Naive thymus-derived CD4-positive, alpha-beta T cell (primary cell): ENCODE measurements around the gene PIP4K2A. TPM values are rescaled to one million over a fixed set of nuclear protein-coding genes. Genes with fewer than 3 reads are reported as not detected.
"Not testable (repeated sequence)": the region's sequence is repeated elsewhere in the genome, so short reads cannot be mapped to it uniquely, and the experiment has no call there.

Source experiments
- ATAC-seq: fragments of 150-1000 bp; cut with Tn5 transposase; 2 replicates; pipeline ENCODE4 v1.10.0; 2021; ENCODE audit warnings: mild to moderate bottlenecking, moderate library complexity
- CTCF ChIA-PET: fragments of 350-600 bp; sonication (Branson Sonifier 250); formaldehyde crosslinking; loops from one replicate; lab custom pipeline; 2021; ENCODE audit warnings: antibody characterized with exemption; lab: Charles Lee
- POLR2A ChIA-PET: fragments of 350-600 bp; sonication (Branson Sonifier 250); formaldehyde crosslinking; loops from one replicate; lab custom pipeline; 2021; ENCODE audit warnings: antibody characterized with exemption, inconsistent platforms; lab: Charles Lee
- DNase-seq, 9 donors: peaks; one replicate each; pipeline versions ENCODE4 v3.0.0 to v3.0.0-alpha.2; 2020 to 2022; ENCODE audit warnings: mixed read lengths in 1 of 9
- H3K27ac ChIP-seq: one replicate; pipeline ENCODE4 v1.7.0; 2013; ENCODE audit warnings: mild to moderate bottlenecking, low read depth, low read length, moderate library complexity
- H3K27me3 ChIP-seq, 2 donors: one replicate each; pipeline ENCODE4 v1.7.0; 2013; ENCODE audit warnings: low read length in 2 of 2, mild to moderate bottlenecking in 2 of 2, moderate library complexity in 2 of 2; ENCODE audit not compliant: control insufficient read depth in 2 of 2, insufficient read depth in 2 of 2
- H3K36me3 ChIP-seq, 3 experiments: 1 replicate in 2 of 3; 2 replicates in 1 of 3; pipeline ENCODE4 v1.7.0; 2013; ENCODE audit warnings: low read length in 3 of 3, mild to moderate bottlenecking in 3 of 3, moderate library complexity in 1 of 3; ENCODE audit not compliant: insufficient read depth in 3 of 3, control insufficient read depth in 2 of 3
- H3K4me1 ChIP-seq, 2 donors: one replicate each; pipeline ENCODE4 v1.7.0; 2013; ENCODE audit warnings: low read length in 2 of 2, mild to moderate bottlenecking in 2 of 2, moderate library complexity in 1 of 2; ENCODE audit not compliant: control insufficient read depth in 2 of 2, insufficient read depth in 2 of 2
- H3K4me3 ChIP-seq: 2 replicates; pipeline ENCODE4 v1.7.0; 2013; ENCODE audit warnings: mild to moderate bottlenecking, low read length
- H3K9me3 ChIP-seq, 3 experiments: 1 replicate in 2 of 3; 2 replicates in 1 of 3; pipeline ENCODE4 v1.7.0; 2013; ENCODE audit warnings: low read length in 3 of 3; ENCODE audit not compliant: control insufficient read depth in 2 of 3
- H3K27ac Mint-ChIP-seq, 9 donors: one replicate each; pipeline ENCODE4 v1.8.0; 2020 to 2022; ENCODE audit warnings: mixed read lengths in 9 of 9, mild to moderate bottlenecking in 8 of 9, moderate library complexity in 5 of 9, inconsistent platforms in 2 of 9
- H3K27me3 Mint-ChIP-seq, 5 donors: one replicate each; pipeline ENCODE4 v1.8.0; 2021 to 2022; ENCODE audit warnings: mixed read lengths in 5 of 5, mild to moderate bottlenecking in 1 of 5
- H3K36me3 Mint-ChIP-seq, 5 donors: one replicate each; pipeline ENCODE4 v1.8.0; 2020 to 2022; ENCODE audit warnings: mixed read lengths in 5 of 5, mild to moderate bottlenecking in 3 of 5, inconsistent platforms in 1 of 5
- H3K4me1 Mint-ChIP-seq, 7 donors: one replicate each; pipeline ENCODE4 v1.8.0; 2020 to 2022; ENCODE audit warnings: mixed read lengths in 7 of 7, mild to moderate bottlenecking in 3 of 7, inconsistent platforms in 1 of 7
- H3K4me3 Mint-ChIP-seq, 10 donors: one replicate each; pipeline ENCODE4 v1.8.0; 2020 to 2022; ENCODE audit warnings: mild to moderate bottlenecking in 10 of 10, mixed read lengths in 10 of 10, moderate library complexity in 6 of 10, inconsistent platforms in 2 of 10
- H3K9me3 Mint-ChIP-seq, 11 donors: one replicate each; pipeline ENCODE4 v1.8.0; 2020 to 2022; ENCODE audit warnings: mixed read lengths in 11 of 11, mild to moderate bottlenecking in 4 of 11, inconsistent platforms in 1 of 11, moderate library complexity in 1 of 11
- intact Hi-C, 2 donors: fragments of 100-400 bp; cut with micrococcal nuclease; formaldehyde crosslinking; loops; one replicate each; pipeline ENCODE4 v1.15.1; 2023
- polyA plus RNA-seq, 2 donors: library from polyadenylated mRNA; unstranded; fragments of 300-500 nt; fragmentation: Illumina TruSeq; gene quantifications; one replicate each; pipeline ENCODE4 v1.2.3, GENCODE V29; 2021
- total RNA-seq, 6 experiments: library from RNA in 5 of 6; stranded (reverse) in 5 of 6; gene quantifications; 1 replicate in 5 of 6; 2 replicates in 1 of 6; pipeline ENCODE4 v1.2.3 and lab custom pipeline; 2021 to 2026

PIP4K2A gene
- total and polyA plus RNA-seq, 7 experiments from 2014 or later: 40.9 to 152 (median 134) TPM

DNA sequence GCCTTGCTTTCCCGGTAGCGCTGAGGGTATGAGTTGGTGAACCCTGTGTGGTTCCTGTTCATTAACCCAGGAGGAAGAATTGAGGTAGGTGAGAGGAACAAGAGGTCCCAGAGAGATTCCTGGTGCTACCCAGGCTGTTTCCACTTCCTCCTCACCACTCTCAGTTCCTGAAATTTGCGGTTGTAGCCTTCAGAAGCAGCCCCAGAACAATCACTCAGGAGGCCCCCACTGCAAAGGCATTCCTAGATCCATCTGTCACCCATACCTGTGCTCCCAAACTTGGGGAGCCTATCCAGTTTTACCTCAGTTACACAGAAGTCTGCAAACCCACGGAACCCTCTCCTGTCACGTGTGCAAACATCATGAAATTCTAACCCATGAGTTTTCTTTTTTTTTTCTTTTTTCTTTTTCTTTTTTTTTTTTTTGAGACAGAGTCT, 9.0 kb upstream of the PIP4K2A start:
- no peaks in the 10 kb centered on the region for H3K27me3 ChIP-seq
- H3K36me3 Mint-ChIP-seq: peaks cover 0 to 1% (median 0%) of the 10 kb centered on the region in 5 donors
- H3K9me3 ChIP-seq: no peaks in the 10 kb centered on the region
- no peaks in the 10 kb centered on the region for H3K9me3 Mint-ChIP-seq
- POLR2A ChIA-PET: no interaction called here
- peaks cover 0 to 12% (median 0%) of the 10 kb centered on the region in 5 donors for H3K27me3 Mint-ChIP-seq
- H3K4me1 Mint-ChIP-seq: peaks cover 9 to 26% (median 20%) of the 10 kb centered on the region in 7 donors
- H3K27ac Mint-ChIP-seq: peak overlapping the region in 6 of 9 donors; percentile 31 to 80 (median 62)
- no peak overlapping the region for H3K4me3 ChIP-seq
- no peaks in the 10 kb centered on the region for H3K36me3 ChIP-seq
- CTCF ChIA-PET: no interaction called here
- ATAC-seq: peak; percentile 76
- intact Hi-C loops: no loop called here
- H3K27ac ChIP-seq: no peak overlapping the region
- H3K4me1 ChIP-seq: peaks cover 0 to 5% of the 10 kb centered on the region in 2 donors
- DNase-seq: no peak
- peak overlapping the region in 4 of 10 donors; percentile 7 to 31 (median 10) for H3K4me3 Mint-ChIP-seq

GRCh38 chr10:22722626-22723169, 8.3 kb upstream of the PIP4K2A start:
- CTCF ChIA-PET: no interaction called here
- H3K9me3 Mint-ChIP-seq: no peaks in the 10 kb centered on the region
- peaks cover 0 to 15% (median 0%) of the 10 kb centered on the region in 5 donors for H3K27me3 Mint-ChIP-seq
- Histone ChIP-seq H3K9me3 (no peaks in the 10 kb centered on the region), H3K36me3 (no peaks in the 10 kb centered on the region), H3K4me3 (no peak overlapping the region), H3K4me1 (peaks cover 0 to 5% of the 10 kb centered on the region in 2 donors), H3K27me3 (no peaks in the 10 kb centered on the region), H3K27ac (no peak overlapping the region)
- DNase-seq: no peak
- no peak for ATAC-seq
- peak overlapping the region in 4 of 9 donors; percentile 17 to 62 (median 46) for H3K27ac Mint-ChIP-seq
- peaks cover 0 to 1% (median 0%) of the 10 kb centered on the region in 5 donors for H3K36me3 Mint-ChIP-seq
- H3K4me1 Mint-ChIP-seq: peaks cover 9 to 26% (median 20%) of the 10 kb centered on the region in 7 donors
- POLR2A ChIA-PET: no interaction called here
- peak overlapping the region in 1 of 10 donors; percentile 31 for H3K4me3 Mint-ChIP-seq
- intact Hi-C loops: no loop called here

- H3K36me3 Mint-ChIP-seq: peaks cover 0 to 1% (median 0%) of the 10 kb centered on the region in 5 donors
- intact Hi-C loops: no loop called here
- no peak for DNase-seq
- no peaks in the 10 kb centered on the region for H3K9me3 Mint-ChIP-seq
- H3K27ac Mint-ChIP-seq: no peak overlapping the region
- ATAC-seq: no peak
- Histone ChIP-seq H3K9me3 (no peaks in the 10 kb centered on the region), H3K4me3 (no peak overlapping the region), H3K4me1 (no peaks in the 10 kb centered on the region), H3K36me3 (no peaks in the 10 kb centered on the region), H3K27ac (no peak overlapping the region), H3K27me3 (no peaks in the 10 kb centered on the region)
- H3K27me3 Mint-ChIP-seq: peaks cover 0 to 9% (median 0%) of the 10 kb centered on the region in 5 donors
- POLR2A ChIA-PET: interaction anchor here (0.7 to 0.8 kb wide), 3 partner anchors 53 to 116 kb away, joined by 3 to 4 read pairs (median 3); no protein-coding TSS in a partner anchor
- H3K4me3 Mint-ChIP-seq: no peak overlapping the region
- H3K4me1 Mint-ChIP-seq: peaks cover 9 to 30% (median 20%) of the 10 kb centered on the region in 7 donors
- CTCF ChIA-PET: interaction anchor here (1.0 kb wide), 1 partner anchor 11 kb away, joined by 3 read pairs; no protein-coding TSS in a partner anchor
Measured at GRCh38 chr10:22720667-22721066, 6.3 kb upstream of the PIP4K2A start.

GRCh38 chr10:22719406-22720042, 5.1 kb upstream of the PIP4K2A start:
- peaks cover 7 to 8% of the 10 kb centered on the region in 2 donors for H3K4me1 ChIP-seq
- H3K4me3 Mint-ChIP-seq: no peak overlapping the region
- ATAC-seq (no peak), DNase-seq (no peak)
- no peaks in the 10 kb centered on the region for H3K9me3 ChIP-seq
- H3K27me3 ChIP-seq: no peaks in the 10 kb centered on the region
- peaks cover 0 to 9% (median 0%) of the 10 kb centered on the region in 5 donors for H3K27me3 Mint-ChIP-seq
- intact Hi-C loops: loop anchor here (10.0 kb wide), 6 partner anchors 265 to 1185 kb away; partner anchors contain the start of genes BMI1 (in 1 of the 2), MLLT10 (in 1 of the 2) and OTUD1 (in 1 of the 2)
- H3K36me3 Mint-ChIP-seq: peaks cover 0 to 3% (median 1%) of the 10 kb centered on the region in 5 donors
- H3K4me1 Mint-ChIP-seq: peaks cover 14 to 36% (median 25%) of the 10 kb centered on the region in 7 donors
- H3K27ac ChIP-seq: no peak overlapping the region
- H3K36me3 ChIP-seq: no peaks in the 10 kb centered on the region
- POLR2A ChIA-PET: interaction anchor here (1.0 kb wide), 1 partner anchor 18 kb away, joined by 3 read pairs; no protein-coding TSS in a partner anchor
- no peak overlapping the region for H3K27ac Mint-ChIP-seq
- H3K9me3 Mint-ChIP-seq: no peaks in the 10 kb centered on the region
- H3K4me3 ChIP-seq: no peak overlapping the region
- CTCF ChIA-PET: no interaction called here

DNA sequence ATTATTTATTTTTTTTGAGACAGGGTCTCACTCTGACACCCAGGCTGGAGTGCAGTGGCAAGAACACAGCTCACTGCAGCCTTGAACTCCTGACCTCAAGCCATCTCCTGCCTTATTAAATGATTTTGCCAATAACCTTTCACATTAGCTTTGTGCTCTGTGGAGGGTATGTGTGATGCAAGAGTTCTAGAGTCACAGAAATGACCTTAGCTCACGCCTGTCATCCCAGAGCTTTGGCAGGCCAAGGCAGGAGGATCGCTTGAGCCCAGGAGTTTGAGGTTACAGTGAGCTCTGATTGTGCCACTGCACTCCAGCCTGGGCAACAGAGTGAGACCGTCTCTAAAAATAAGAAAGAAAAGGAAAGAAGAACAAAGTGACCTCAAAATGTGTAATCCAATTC, 4.3 kb upstream of the PIP4K2A start:
- H3K27ac ChIP-seq, H3K36me3 Mint-ChIP-seq, H3K27ac Mint-ChIP-seq, DNase-seq, H3K27me3 ChIP-seq, H3K9me3 Mint-ChIP-seq, H3K27me3 Mint-ChIP-seq, H3K4me3 ChIP-seq, H3K9me3 ChIP-seq, H3K4me3 Mint-ChIP-seq, H3K4me1 ChIP-seq, ATAC-seq, H3K36me3 ChIP-seq, CTCF ChIA-PET: not testable (repeated sequence)
- POLR2A ChIA-PET: interaction anchor here (0.7 to 1.0 kb wide), 4 partner anchors 17 to 144 kb away, joined by 3 to 4 read pairs (median 3); no protein-coding TSS in a partner anchor
- intact Hi-C loops: loop anchor here (10.0 kb wide), 6 partner anchors 266 to 1184 kb away; partner anchors contain the start of genes BMI1 (in 1 of the 2), MLLT10 (in 1 of the 2) and OTUD1 (in 1 of the 2)
- H3K4me1 Mint-ChIP-seq: peaks cover 13 to 27% (median 18%) of the 10 kb centered on the region in 7 donors

DNA sequence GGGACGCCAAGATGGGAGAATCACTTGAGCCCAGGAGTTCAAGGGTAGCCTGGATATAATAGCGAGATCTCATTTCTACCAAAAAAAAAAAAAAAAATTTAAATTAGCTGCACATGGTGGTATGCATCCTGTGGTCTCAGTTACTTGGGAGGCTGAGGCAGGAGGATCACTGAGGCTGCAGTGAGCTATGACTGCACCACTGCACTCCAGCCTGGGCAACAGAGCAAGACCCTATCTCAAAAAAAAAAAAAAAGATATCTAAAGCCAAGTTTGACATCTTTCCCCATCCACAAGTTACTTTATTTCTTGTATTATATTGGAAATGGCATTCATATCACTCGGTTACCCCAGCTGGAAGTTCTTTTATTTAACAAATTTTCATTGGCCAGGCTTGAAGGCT, 3.4 kb upstream of the PIP4K2A start:
- Mint-ChIP-seq H3K4me1 (peaks cover 5 to 18% (median 11%) of the 10 kb centered on the region in 7 donors), H3K4me3 (no peak overlapping the region), H3K9me3 (no peaks in the 10 kb centered on the region), H3K27me3 (peaks cover 0 to 6% (median 0%) of the 10 kb centered on the region in 5 donors), H3K36me3 (peaks cover 0 to 3% (median 3%) of the 10 kb centered on the region in 5 donors), H3K27ac (no peak overlapping the region)
- Histone ChIP-seq H3K4me3 (no peak overlapping the region), H3K36me3 (peaks cover 0 to 5% (median 0%) of the 10 kb centered on the region in 3 experiments), H3K27ac (no peak overlapping the region), H3K4me1 (peaks cover 7 to 8% of the 10 kb centered on the region in 2 donors), H3K27me3 (no peaks in the 10 kb centered on the region), H3K9me3 (no peaks in the 10 kb centered on the region)
- ATAC-seq (no peak), DNase-seq (no peak)
- ChIA-PET CTCF (no interaction called here), POLR2A (interaction anchor here (0.5 to 0.7 kb wide), 5 partner anchors 15 to 398 kb away, joined by 3 to 5 read pairs (median 3); no protein-coding TSS in a partner anchor)
- intact Hi-C loops: loop anchor here (10.0 kb wide), 6 partner anchors 267 to 1183 kb away; partner anchors contain the start of genes BMI1 (in 1 of the 2), MLLT10 (in 1 of the 2) and OTUD1 (in 1 of the 2)
